Cardiac fibroblast (primary cell): Measurements from ENCODE around the gene IGSF9.

Experiments
- DNase-seq, 2 donors: peaks; one replicate each; pipeline versions ENCODE4 v3.0.0 to v3.0.0-alpha.2; 2010; ENCODE audit warnings: low read depth in 2 of 2
- H3K4me3 ChIP-seq, 2 donors: replicated peaks in 1 of 2; 1 replicate in 1 of 2; 2 replicates in 1 of 2; pipeline ENCODE4 v1.5.1; 2011; ENCODE audit warnings: low read depth in 2 of 2, low read length in 2 of 2, mild to moderate bottlenecking in 2 of 2, moderate library complexity in 1 of 2
- CTCF ChIP-seq: IDR thresholded peaks from one replicate; pipeline ENCODE4 v1.5.1; 2011; ENCODE audit warnings: low read depth, mild to moderate bottlenecking, low read length, inconsistent platforms

The IGSF9 gene

GRCh38 chr1:159955456-159955855 is 10.0 kb upstream of the IGSF9 start:
- DNase-seq, result no peak
- no peak for TF ChIP-seq CTCF
- H3K4me3 ChIP-seq, result no peak overlapping the region

GRCh38 chr1:159953536-159954515 is 8.4 kb upstream of the IGSF9 start, which contains the start of gene SLAMF9:
SLAMF9 (minus strand) TSS chr1:159954237; CDS start chr1:159954137, 100 bp downstream.
- peak; percentile 34 to 58 for DNase-seq
- H3K4me3 ChIP-seq, result no peak within 1 kb of the TSS
- TF ChIP-seq CTCF, result no peak

GRCh38 chr1:159952932-159953331 is 7.5 kb upstream of the IGSF9 start:
- no peak for TF ChIP-seq CTCF
- DNase-seq, result no peak
- no peak overlapping the region for H3K4me3 ChIP-seq

GRCh38 chr1:159951551-159951950 is 6.1 kb upstream of the IGSF9 start:
- H3K4me3 ChIP-seq, result no peak overlapping the region

GRCh38 chr1:159951016-159951415 is 5.6 kb upstream of the IGSF9 start:
- DNase-seq, result no peak
- no peak for TF ChIP-seq CTCF
- H3K4me3 ChIP-seq, result no peak overlapping the region

More at GRCh38 chr1:159951551-159951950, 6.1 kb upstream of the IGSF9 start:
- DNase-seq, result no peak
- TF ChIP-seq CTCF, result no peak

GRCh38 chr1:159949981-159950381 is 4.6 kb upstream of the IGSF9 start:
- H3K4me3 ChIP-seq, result no peak overlapping the region
- TF ChIP-seq CTCF, result no peak
- DNase-seq, result no peak
